Thymus (tissue), 11 donors: ENCODE results near the gene GDPD2. TPM values are rescaled to one million over a fixed set of nuclear protein-coding genes. Genes with fewer than 3 reads are reported as not detected.

Source experiments
- DNase-seq, 9 donors: peaks; one replicate each; pipeline ENCODE4 v3.0.0-alpha.2; 2013; ENCODE audit warnings: low spot score in 9 of 9, low read depth in 6 of 9, missing footprints in 1 of 9
- H3K27ac ChIP-seq, 2 donors: one replicate each; pipeline ENCODE4 v1.5.1; 2013; ENCODE audit warnings: control low read depth in 1 of 2, low read depth in 1 of 2, low read length in 1 of 2, mild to moderate bottlenecking in 1 of 2, moderate library complexity in 1 of 2
- H3K27me3 ChIP-seq, 2 donors: one replicate each; pipeline ENCODE4 v1.5.1; 2013; ENCODE audit warnings: low read length in 1 of 2; ENCODE audit not compliant: control insufficient read depth in 2 of 2, insufficient read depth in 1 of 2
- H3K36me3 ChIP-seq, 2 donors: one replicate each; pipeline ENCODE4 v1.5.1; 2013; ENCODE audit warnings: low read length in 1 of 2, mild to moderate bottlenecking in 1 of 2, moderate library complexity in 1 of 2; ENCODE audit not compliant: control insufficient read depth in 2 of 2, insufficient read depth in 2 of 2
- H3K4me1 ChIP-seq, 2 donors: one replicate each; pipeline ENCODE4 v1.5.1; 2013; ENCODE audit warnings: low read length in 2 of 2; ENCODE audit not compliant: control insufficient read depth in 2 of 2, insufficient read depth in 2 of 2
- H3K4me3 ChIP-seq, 2 donors: one replicate each; pipeline ENCODE4 v1.5.1; 2013; ENCODE audit warnings: low read length in 2 of 2, control low read depth in 1 of 2, mild to moderate bottlenecking in 1 of 2
- H3K9me3 ChIP-seq, 2 donors: one replicate each; pipeline ENCODE4 v1.5.1; 2013; ENCODE audit warnings: low read length in 1 of 2, mild to moderate bottlenecking in 1 of 2; ENCODE audit not compliant: control insufficient read depth in 2 of 2, insufficient read depth in 1 of 2
- WGBS: extraction: QIAGEN DNeasy Blood & Tissue Kit; methylation state at CpG from one replicate; pipeline ENCODE4 v1.1.7; 2013; 5-methylcytosine and 5-hydroxymethylcytosine counted together
- polyA plus RNA-seq: library from polyadenylated mRNA; stranded (reverse); fragments of 200-250 nt; gene quantifications from one replicate; pipeline ENCODE4 v1.2.3, GENCODE V29; 2013
- total RNA-seq: library from RNA; stranded (reverse); fragments of 120-200 nt; gene quantifications from one replicate; pipeline ENCODE4 v1.2.4, GENCODE V29; 2013
- donor health status: healthy.

The GDPD2 gene
- total and polyA plus RNA-seq, 2 donors, result 0.05 to 0.09 TPM

GRCh38 chrX:70434914-70435586 lies 11.9 kb downstream of the GDPD2 start:
- peak overlapping the region in 1 of 2 donors; percentile 58 for H3K4me3 ChIP-seq
- H3K9me3 ChIP-seq, result no peaks in the 10 kb centered on the region
- WGBS, result 22% methylated on average over 17 of the region's 17 CpGs
- peaks cover 2 to 41% of the 10 kb centered on the region in 2 donors for H3K27me3 ChIP-seq
- DNase-seq, result no peak
- no peaks in the 10 kb centered on the region for H3K36me3 ChIP-seq
- H3K27ac ChIP-seq, result no peak overlapping the region
- peaks cover 0 to 8% of the 10 kb centered on the region in 2 donors for H3K4me1 ChIP-seq

GRCh38 chrX:70436343-70436742 lies 13.2 kb downstream of the GDPD2 start:
- Histone ChIP-seq H3K4me3 (no peak overlapping the region), H3K9me3 (no peaks in the 10 kb centered on the region), H3K27ac (no peak overlapping the region), H3K4me1 (peaks cover 0 to 8% of the 10 kb centered on the region in 2 donors), H3K36me3 (no peaks in the 10 kb centered on the region), H3K27me3 (peaks cover 2 to 41% of the 10 kb centered on the region in 2 donors)
- DNase-seq, result no peak
- 45% methylated on average over 16 of the region's 16 CpGs for WGBS

GRCh38 chrX:70437011-70437410 lies 13.9 kb downstream of the GDPD2 start:
- no peak for DNase-seq
- Histone ChIP-seq H3K4me3 (no peak overlapping the region), H3K36me3 (no peaks in the 10 kb centered on the region), H3K27me3 (peaks cover 2 to 43% of the 10 kb centered on the region in 2 donors), H3K4me1 (peaks cover 0 to 8% of the 10 kb centered on the region in 2 donors), H3K9me3 (no peaks in the 10 kb centered on the region), H3K27ac (no peak overlapping the region)
- WGBS, result 71% methylated on average over 2 of the region's 2 CpGs

GRCh38 chrX:70437921-70438665 lies 15.0 kb downstream of the GDPD2 start:
- 93% methylated on average over 8 of the region's 8 CpGs for WGBS
- Histone ChIP-seq H3K27ac (no peak overlapping the region), H3K9me3 (no peaks in the 10 kb centered on the region), H3K36me3 (no peaks in the 10 kb centered on the region), H3K4me1 (peaks cover 0 to 8% of the 10 kb centered on the region in 2 donors), H3K27me3 (peaks cover 7 to 48% of the 10 kb centered on the region in 2 donors), H3K4me3 (no peak overlapping the region)
- DNase-seq, result no peak

- Histone ChIP-seq H3K4me1 (peaks cover 0 to 5% of the 10 kb centered on the region in 2 donors), H3K4me3 (no peak overlapping the region), H3K27me3 (peaks cover 12 to 50% of the 10 kb centered on the region in 2 donors), H3K36me3 (no peaks in the 10 kb centered on the region), H3K9me3 (no peaks in the 10 kb centered on the region), H3K27ac (no peak overlapping the region)
- DNase-seq, result no peak
- 7% methylated on average over 1 of the region's 1 CpG for whole genome bisulfite sequencing
Measured at GRCh38 chrX:70439016-70439415, 15.9 kb downstream of the GDPD2 start.

GRCh38 chrX:70442224-70442623 lies 19.1 kb downstream of the GDPD2 start:
- no peaks in the 10 kb centered on the region for H3K36me3 ChIP-seq
- peaks cover 16 to 55% of the 10 kb centered on the region in 2 donors for H3K27me3 ChIP-seq
- H3K9me3 ChIP-seq, result no peaks in the 10 kb centered on the region
- 79% methylated on average over 6 of the region's 6 CpGs for WGBS
- H3K4me1 ChIP-seq, result no peaks in the 10 kb centered on the region
- no peak overlapping the region for H3K27ac ChIP-seq
- DNase-seq, result no peak
- H3K4me3 ChIP-seq, result no peak overlapping the region

GRCh38 chrX:70444326-70444945 lies 21.3 kb downstream of the GDPD2 start, which contains the start of gene DLG3:
TSS of gene DLG3 (plus strand) at chrX:70444835. CDS start at chrX:70445202, 367 bp downstream.
- Histone ChIP-seq H3K27ac (no peak within 1 kb of the TSS), H3K36me3 (no peaks in the 10 kb centered on the region), H3K4me1 (no peaks in the 10 kb centered on the region), H3K9me3 (no peaks in the 10 kb centered on the region), H3K4me3 (peak within 1 kb of the TSS in 1 of 2 donors; percentile 17), H3K27me3 (peaks cover 16 to 54% of the 10 kb centered on the region in 2 donors)
- no peak for DNase-seq
- 11% methylated on average over 21 of the region's 21 CpGs for WGBS

GRCh38 chrX:70444946-70445656 lies 22.0 kb downstream of the GDPD2 start:
- Histone ChIP-seq H3K9me3 (no peaks in the 10 kb centered on the region), H3K27ac (no peak overlapping the region), H3K36me3 (no peaks in the 10 kb centered on the region), H3K4me1 (no peaks in the 10 kb centered on the region), H3K4me3 (peak overlapping the region in 1 of 2 donors; percentile 17), H3K27me3 (peaks cover 16 to 57% of the 10 kb centered on the region in 2 donors)
- 6% methylated on average over 59 of the region's 61 CpGs for WGBS
- no peak for DNase-seq
